GM20431 (cell line): ENCODE results near the gene TSPO.

Source experiments
- in situ Hi-C: fragments of 300-500 bp; cut with MseI, MboI; formaldehyde crosslinking; loops from one replicate; pipeline ENCODE4 v1.15.0; 2020; ENCODE audit warnings: low sequenced_read_pairs; ENCODE audit not compliant: unreplicated experiment

TSPO gene

DNA sequence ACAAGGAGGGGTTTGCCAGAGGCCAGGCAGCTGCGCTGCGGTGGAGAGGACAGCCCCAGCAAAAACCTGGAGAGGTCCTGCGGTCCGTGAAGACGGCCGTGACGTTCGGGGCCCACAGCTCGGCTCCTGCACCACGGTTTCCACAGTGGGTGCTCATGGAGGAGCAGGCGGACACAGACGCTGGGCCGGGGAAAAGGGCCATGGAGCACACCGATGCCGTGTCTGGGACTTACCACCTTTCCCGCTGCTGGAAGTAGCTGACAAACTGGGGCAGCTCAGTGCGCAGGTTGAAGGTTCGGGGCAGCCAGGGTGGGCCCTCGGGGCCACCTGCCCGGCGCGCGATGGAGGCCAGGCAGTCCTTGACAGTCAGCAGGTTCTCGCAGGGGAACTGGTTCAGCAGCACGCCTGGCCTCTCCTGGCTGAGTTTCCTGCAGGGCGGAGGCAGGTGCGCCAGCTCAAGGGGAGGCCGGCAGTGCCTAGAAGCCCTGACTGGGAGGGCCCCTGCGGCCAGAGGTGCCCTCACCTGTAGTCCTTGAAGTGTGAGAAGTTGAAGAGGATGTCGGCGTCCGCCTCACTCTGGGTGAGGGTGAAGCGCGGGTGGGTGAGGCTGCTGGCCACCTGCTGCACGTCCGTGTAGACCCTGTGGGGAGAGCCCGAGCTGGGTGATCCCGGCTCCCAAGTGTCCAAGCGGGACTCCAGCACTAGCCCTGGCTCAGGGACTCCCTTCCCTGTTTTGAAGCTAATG, 22.8 kb downstream of the TSPO start:
- in situ Hi-C loops: no loop called here

DNA sequence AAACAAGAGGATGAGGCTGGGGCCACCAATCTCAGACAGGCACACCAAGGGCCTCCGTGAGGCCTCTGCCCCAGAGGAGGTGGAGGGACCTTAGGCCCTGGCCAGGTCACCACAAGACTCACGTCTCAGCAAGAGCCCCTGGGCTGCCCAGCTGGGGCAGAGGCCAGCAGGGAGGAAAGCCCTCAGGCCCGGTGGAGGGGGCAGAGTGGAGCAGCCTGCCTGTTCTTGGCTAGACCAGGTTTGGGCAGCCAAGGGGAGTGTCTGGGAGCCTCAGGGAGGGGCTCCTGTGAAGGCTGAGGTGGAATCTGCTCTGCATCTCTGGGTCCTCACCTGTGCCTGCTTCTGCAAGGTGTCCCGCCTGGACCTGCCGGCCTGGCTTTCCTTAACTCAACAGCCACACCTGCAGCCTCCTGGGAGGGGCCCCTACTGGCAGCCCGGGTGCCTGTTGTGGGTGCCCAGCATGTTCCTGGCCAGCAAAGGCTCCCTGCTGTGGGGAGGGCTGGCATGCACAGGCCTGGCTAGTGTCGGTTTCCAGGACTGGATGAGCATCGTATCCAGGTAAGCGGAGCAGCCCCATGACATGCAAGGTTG, 23.7 kb downstream of the TSPO start:
- in situ Hi-C loops: no loop called here

DNA sequence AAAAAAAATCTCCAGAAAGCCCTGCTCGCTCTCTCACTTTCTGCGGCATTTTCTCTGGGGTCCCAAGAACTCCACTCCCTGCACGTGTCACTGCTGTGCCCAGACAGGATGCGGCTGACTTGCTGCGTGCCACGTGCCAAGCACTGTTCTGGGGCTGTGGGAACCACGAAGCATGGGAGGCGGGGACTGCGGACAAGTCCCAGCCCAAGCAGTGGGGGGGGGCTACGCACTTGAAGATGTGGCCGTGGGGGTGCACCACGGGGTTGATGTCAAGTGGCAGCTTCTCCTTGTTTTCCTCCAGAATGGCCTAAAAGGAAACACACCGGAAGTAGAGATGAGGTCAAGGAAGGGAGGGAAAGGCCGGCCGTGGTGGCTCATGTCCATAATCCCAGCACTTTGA, 24.7 kb downstream of the TSPO start:
- in situ Hi-C loops: no loop called here

DNA sequence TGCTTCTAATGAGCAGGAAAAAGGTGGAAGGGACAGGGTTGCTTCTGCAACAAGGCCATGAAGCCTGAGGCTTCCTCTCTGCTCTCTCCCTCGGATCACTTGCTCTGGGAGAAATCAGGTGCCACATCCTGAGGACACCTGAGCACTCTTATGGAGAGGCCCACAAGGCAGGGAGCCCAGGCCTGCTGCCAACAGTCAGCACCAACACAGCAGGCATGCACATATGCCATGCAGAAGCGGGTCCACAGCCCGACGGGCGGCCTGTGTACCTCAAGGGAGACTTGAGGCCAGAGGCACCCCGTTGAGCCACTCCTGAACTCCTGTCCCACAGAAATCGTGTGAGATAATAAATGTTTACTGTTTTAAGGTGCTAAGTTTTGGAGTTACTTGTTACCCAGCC, 26.1 kb downstream of the TSPO start:
- in situ Hi-C loops: no loop called here

DNA sequence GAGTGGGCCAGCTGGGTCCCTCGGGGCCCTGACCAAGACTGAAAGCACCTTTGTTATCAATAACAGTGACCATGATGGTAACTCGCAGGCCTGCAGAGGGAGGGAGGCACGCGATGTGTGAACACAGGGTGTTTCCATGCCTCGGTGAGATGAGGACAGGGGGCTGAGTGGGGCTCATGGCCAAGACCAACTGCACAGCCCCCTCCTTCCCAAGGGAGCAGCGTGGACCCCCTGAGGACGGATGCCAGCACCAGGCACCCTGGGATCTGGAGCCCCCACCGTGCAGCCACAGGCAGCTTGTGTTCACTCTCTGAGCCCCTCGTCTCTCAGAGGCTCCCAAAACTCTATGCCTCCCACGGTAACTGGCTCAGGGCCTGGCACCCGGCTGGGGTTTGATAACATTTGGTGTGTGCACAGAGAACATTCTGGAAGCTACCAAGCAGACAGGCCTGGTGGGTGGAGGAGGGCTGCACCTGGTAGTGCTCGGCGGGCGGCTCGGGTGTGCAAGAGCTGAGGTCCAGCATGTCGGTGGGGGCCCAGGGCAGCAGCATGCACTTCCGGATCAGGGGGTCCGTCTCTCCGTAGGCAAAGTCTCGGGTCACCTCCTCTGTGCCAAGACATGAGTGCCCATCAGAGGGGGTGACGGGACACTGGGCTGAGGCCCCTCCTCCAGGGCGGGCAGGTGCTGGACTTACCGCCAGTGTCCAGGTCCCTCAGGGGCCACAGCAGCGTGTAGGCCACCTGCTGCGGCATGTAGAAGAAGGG, 28.0 kb downstream of the TSPO start:
- in situ Hi-C loops: no loop called here

DNA sequence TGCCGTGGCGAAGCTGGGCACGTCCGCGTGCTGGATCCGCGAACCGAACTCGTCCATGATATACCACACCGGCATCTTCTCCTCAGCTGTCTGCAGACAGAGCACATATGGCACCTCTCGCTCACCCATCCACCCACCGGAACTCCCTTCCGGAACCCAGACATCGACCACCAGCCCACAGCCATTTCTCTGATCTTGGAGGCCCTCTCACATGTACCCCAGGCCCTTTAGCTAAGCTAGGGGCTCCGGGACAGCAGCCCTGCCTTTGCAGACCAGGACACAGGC, 28.5 kb downstream of the TSPO start:
- in situ Hi-C loops: no loop called here

DNA sequence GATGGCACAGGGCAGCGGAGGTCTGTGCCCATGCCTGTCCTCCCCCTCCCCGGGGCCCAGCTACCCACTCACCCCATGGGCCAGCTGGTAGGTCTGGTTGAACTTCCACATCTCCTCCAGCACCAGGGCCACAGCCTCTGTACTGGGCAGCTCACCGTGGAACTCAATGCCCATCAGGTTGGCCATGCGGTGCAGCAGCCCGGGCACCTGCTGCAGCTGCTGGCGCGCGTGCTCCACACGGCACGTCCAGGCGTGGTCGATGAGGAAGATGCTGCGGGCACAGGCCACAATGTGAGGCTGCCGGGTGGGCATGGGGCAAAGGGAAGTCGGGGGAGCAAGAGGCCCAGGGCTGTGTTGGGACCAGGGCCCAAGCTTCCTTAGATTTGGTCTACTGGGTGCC, 29.3 kb downstream of the TSPO start:
- in situ Hi-C loops: no loop called here

DNA sequence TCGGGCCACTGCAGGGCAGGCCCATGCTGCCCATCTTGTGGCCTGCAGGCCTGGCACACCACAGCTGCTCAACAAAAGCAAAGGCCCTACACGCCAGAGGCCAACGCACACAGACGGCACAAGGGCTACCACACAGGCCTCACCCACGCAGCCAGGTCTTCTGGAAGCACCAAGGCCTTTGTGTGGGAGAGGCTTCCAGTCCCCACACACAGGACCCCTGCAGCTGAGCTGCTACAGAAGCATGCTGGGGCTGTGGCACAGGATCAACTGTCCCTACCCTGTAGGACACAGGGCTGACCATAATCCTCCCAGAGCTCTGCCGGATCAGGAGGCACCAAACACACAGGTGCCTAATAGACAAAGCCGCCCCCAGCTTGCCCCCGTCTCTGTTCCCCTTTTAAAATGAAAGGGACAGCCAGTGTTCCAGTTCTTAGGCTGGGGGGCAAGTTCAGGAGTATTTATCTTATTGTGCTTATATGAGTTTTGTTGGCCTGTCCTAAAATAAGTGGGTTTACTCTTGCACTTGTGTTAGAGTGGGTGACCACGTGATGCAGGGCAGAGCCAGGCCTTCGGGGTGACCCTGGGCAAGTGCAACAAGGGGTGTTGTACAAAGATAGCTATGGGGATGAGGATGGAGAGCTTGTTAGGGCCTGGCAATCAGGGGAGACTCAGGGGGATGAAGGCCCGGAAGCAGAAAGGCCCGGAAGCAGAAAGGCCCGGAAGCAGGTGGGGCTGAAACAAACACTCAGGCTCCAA, 30.1 kb downstream of the TSPO start:
- in situ Hi-C loops: no loop called here

DNA sequence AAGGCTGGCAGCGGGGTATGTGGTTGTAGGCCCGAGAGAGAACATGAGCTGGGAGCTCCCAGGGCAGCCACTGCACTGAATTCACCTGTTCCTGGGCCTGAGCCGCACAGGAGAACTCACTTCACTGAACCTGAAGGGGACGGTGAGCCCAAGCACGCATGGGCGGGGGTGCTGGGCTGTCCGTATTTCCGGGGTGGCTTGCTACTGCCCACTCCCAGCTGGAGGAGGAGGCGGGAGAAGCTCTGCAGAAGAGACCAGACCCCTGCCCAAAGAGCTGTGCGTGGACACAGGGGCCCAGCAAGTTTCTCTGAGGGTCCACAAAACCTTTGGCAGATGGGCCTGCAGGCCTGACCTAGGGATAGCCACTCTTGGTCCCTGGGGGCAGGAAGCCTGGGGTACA, 30.8 kb downstream of the TSPO start:
- in situ Hi-C loops: no loop called here

DNA sequence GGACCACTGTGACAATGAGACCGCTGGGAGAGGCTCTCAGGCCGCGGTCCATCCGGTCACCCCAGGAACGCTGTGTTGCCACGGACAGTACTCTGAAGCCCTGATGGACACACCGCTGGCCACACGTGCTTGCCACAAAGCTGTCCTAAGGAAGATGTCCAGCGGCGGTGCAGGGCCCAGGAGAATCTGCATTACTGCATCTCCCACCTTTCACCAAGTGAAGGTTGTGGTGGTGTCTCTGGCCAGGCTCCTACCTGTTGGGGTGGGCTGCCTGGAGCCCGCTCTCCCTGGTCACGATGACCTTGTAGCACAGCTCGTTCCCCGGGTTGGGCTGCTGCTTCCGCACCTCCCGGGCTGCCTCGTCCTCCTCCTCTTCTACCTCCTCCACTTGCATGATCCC, 31.4 kb downstream of the TSPO start:
- in situ Hi-C loops: no loop called here

DNA sequence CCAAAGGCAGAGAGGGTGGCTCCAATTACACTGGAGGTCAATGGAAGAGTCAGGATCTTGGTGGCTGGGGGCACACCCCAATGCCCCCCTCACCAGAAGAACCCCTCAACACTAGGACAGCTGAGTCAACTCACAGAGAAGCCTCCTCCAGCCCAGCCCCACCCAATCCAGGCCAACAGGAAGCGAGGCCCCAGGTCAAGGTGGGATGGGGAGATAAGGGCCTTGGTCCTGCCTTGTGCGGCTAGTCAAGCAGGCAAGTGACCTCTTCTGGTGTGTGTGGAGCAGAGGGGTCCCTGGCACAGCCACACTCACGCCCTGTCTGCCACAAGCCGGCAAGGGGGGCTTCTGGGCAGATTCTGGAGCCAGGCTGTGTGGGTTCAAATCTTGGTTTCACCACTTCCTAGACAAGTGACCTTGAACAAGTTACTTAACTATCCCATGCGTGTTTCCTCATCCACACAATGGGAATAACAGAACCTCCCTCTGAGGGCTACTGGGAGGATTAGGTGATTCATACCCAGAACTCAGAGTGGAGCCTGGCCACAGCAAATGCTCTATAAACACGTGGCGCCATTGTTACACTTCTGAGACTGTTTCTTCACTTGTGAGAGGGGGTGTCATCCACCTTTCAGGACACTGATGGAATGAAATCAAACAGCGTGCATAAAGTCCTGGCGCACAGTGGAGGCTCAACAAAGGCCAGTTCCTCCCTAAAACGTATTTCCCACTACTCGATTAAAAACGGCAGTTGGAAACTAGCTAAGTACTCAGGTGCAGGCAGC, 32.3 kb downstream of the TSPO start:
- in situ Hi-C loops: no loop called here

DNA sequence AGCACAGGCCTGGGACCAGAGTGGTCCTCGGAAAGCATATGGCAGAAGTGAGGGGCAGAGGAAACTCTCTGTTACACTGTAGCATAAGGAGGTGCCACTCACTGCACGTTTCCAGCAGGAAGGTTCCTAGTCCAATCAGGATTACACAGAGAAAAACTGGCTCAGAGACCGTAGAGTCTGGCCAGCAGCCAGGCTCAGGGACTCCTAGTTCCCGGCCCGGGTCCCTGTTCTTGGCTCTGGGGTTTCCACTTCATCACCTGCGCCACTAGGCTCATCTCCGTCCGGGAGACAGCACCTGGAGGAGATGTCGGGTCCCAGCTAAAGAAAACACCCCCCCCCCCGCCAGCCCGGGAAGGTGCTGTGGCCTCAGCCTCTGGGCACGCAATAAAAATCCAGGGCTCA, 34.5 kb downstream of the TSPO start:
- in situ Hi-C loops: no loop called here

DNA sequence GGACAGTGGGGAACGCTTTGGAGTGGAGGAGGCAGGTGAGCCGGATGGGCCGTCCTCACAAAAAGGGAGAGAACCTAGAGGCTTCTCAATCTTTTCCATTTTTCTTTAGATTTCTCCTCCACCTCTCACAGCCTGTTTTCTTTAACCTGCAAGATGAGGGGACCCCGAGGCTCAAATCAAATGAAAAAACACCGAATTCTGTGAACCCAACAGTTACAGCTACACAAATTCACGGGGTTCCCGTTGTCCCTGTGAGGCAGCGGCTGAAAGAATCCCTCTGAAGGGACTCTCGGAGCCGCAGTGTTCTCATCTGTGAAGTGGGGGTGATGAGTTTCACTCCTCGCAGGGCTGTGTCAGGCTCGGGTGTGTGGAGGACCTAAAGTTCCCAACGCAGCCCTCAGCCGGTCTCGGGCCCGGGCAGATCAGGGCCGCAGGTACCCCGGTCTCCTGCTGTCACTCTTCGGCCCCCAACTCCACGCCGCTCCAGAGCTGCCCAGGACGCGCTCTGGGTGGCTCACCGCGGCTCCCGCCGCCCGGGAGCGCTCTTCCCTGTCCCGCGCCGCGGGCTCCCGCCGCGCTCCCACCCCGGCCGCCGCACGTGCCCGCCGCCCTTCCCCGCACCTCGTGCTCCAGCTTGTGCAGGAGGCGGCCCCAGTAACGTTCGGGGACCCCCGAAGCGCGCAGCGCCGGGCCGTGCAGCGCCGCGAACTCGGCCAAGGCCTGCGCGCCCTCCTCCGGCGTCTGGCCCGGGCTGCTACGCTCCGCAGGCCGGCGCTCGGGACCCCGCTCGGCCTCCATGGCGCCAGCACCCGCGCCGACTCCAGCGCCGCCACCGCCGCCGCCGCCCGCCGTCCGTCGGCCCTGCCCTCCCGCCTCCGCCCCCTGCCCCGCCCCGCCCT, 35.2 kb downstream of the TSPO start, which contains the start of gene TTLL12:
Gene TTLL12, minus strand, starts transcription at position 863 of the 899 bp plus-strand sequence. Its CDS starts 65 bp downstream, at position 798.
- in situ Hi-C loops: no loop called here

DNA sequence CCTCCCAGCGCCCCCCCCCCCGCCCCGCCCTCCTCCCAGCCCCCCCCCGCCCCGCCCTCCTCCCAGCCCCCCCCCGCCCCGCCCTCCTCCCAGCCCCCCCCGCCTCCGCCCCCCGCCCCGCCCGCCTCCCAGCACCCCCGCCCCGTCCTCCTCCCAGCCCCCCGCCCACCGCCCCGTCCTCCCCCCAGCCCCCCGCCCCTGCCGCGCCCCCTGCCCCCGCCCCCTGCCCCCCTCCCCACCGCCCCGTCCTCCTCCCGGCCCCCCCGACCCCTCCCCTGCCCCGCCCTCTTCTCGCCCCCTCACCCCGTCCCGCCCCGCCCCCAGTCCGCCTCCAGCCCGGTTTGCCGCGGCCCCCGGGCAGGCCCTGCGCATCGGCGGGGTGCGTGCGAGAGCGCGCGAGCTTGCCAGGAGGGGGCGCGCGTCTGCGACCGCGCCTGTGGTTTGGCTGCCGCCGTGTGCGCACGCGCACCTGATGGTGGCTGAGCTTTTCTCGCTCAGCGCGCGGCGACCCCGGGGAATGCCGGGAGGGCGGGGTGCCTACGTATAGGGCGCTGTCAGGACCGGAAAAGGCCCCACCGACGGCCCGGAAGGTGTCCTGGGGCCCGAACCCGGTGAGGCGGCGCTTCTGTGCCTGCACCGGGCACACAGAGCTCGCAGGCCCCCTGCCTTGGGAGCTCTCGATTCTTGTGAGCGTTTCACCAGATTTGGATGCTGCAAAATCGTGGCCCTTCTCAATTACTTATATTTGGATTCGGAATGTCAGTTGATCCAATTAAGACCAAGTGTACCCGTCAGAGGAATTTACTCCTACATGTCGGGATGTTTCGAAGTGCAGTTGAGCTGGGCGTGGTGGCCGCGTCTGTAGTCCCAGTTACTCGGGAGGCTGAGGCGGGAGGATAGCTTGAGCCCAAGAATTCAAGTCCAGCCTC, 36.1 kb downstream of the TSPO start:
- in situ Hi-C loops: no loop called here

DNA sequence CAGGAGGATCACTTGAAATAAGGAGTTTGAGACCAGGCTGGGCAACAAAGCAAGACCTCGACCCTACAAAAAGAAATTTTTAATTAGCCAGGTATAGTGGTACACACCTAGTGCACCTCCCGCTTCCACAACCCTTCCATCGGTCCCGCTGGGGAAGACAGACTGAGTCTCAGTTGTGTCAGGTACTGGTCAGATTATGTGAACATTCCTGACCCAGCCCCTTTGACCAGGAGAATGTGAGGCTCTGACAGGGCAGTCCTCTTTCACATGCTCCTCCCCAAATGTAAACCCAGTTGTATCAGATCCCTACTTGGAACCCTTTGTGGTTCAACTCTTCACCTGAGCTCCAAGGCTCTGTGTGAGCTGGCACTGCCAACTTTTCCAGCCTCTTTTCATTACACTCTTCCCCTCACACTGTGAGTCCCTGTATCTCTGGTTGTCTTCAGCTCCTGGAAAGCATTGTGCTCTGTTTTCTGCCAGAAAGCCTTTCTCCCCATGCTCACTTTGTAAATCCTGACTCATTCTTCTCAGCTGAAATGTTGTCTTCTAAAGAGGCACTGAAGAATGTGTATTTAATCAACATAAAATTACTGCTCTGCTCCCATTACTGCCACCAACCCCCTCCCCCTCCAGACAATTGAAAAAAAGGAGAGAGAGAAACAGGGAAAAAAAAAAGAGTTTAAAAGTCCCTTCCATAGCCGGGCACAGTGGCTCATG, 37.6 kb downstream of the TSPO start:
- in situ Hi-C loops: no loop called here

DNA sequence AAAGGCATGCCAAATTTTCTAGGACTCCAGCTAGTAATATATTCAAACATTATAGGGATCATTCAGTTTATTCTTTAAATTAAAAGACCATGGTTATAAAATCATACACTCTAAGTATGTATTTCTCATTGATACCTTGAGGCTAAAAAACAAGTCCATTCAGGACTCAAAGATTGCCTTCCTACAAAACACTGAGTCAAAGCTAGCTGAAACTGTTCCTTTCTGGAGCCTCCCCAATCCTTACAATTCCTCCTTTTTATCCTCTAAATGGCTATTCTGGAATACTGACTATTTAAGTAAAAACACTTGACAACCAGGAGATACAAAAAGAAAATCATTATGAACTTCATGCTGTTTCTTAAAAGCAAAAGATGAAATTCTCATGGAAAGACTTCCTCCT, 40.5 kb downstream of the TSPO start:
- in situ Hi-C loops: no loop called here

DNA sequence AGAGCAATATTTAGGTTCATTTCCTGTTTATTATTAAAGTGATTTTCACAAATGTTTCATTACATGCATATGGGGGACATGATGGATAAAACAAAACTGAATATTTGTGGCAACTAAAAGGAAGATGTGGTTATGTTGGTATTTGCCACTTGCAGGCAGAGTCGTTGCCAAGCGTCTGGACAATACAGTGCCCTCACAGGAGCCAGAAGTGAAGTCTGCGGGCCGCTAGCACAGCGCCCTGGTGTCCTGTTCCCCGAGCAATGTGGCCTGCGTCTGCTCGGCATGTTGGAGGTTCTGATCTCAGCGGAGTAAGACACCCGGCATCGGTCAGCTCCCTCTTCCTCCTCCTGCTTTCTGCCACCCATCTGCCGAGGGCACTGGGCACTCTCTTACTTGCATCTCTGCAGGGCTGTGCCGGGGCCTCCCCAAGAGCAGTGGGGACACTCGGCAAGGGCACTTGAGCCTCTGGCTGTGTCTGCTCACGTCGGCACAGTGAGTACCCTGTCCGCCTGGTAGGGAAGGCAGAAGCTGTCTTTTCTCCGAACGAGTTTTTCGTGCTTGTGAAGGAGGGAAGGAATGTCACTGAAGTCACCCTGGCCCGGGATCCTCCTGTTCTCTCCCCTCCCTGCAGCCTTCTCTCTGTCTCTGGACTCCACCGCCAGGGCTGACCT, 46.0 kb downstream of the TSPO start:
- in situ Hi-C loops: no loop called here
